Trophoblast cell (in vitro differentiated cells and primary cell): ENCODE data around the gene TGFB1.
A peak's percentile ranks its signal among the peaks of the same experiment; 100 is the strongest.

ENCODE experiments used
- DNase-seq, 2 donors: peaks; one replicate each; pipeline ENCODE4 v3.0.0-alpha.2; 2016
- H2AFZ ChIP-seq: 2 replicates; pipeline ENCODE4 v1.6.1; 2013; ENCODE audit warnings: low read length, moderate library complexity, mild to moderate bottlenecking; ENCODE audit not compliant: insufficient read depth, poor library complexity
- H2AK5ac ChIP-seq: 2 replicates; pipeline ENCODE4 v1.6.1; 2013; ENCODE audit warnings: mild to moderate bottlenecking, low read length
- H2BK120ac ChIP-seq: 2 replicates; pipeline ENCODE4 v1.6.1; 2013; ENCODE audit warnings: low read length, mild to moderate bottlenecking, moderate library complexity; ENCODE audit not compliant: insufficient read depth, poor library complexity
- H2BK12ac ChIP-seq: 2 replicates; pipeline ENCODE4 v1.6.1; 2013; ENCODE audit warnings: mild to moderate bottlenecking, low read length, moderate library complexity
- H2BK5ac ChIP-seq: 2 replicates; pipeline ENCODE4 v1.6.1; 2013; ENCODE audit warnings: low read length, low read depth, moderate library complexity, mild to moderate bottlenecking; ENCODE audit not compliant: poor library complexity
- H3K14ac ChIP-seq: 2 replicates; pipeline ENCODE4 v1.6.1; 2013; ENCODE audit warnings: mild to moderate bottlenecking, low read length
- H3K18ac ChIP-seq: 2 replicates; pipeline ENCODE4 v1.6.1; 2013; ENCODE audit warnings: mild to moderate bottlenecking, low read length
- H3K23ac ChIP-seq: 2 replicates; pipeline ENCODE4 v1.6.1; 2013; ENCODE audit warnings: low read length
- H3K27ac ChIP-seq: 2 replicates; pipeline ENCODE4 v1.5.1; 2013; ENCODE audit warnings: low read depth, mild to moderate bottlenecking, inconsistent platforms, low read length, moderate library complexity
- H3K27me3 ChIP-seq: 2 replicates; pipeline ENCODE4 v1.6.1; 2013; ENCODE audit warnings: inconsistent platforms, mild to moderate bottlenecking, low read length, moderate library complexity; ENCODE audit not compliant: insufficient read depth
- H3K36me3 ChIP-seq, 2 experiments: 1 replicate in 1 of 2; 2 replicates in 1 of 2; pipeline ENCODE4 v1.6.1; 2013; ENCODE audit warnings: low read length in 2 of 2, mild to moderate bottlenecking in 2 of 2, moderate library complexity in 1 of 2; ENCODE audit not compliant: insufficient read depth in 2 of 2, control insufficient read depth in 1 of 2
- H3K4ac ChIP-seq: 2 replicates; pipeline ENCODE4 v1.6.1; 2013; ENCODE audit warnings: low read depth, mild to moderate bottlenecking, low read length, moderate library complexity
- H3K4me1 ChIP-seq, 2 experiments: 1 replicate in 1 of 2; 2 replicates in 1 of 2; pipeline ENCODE4 v1.6.1; 2013; ENCODE audit warnings: low read length in 2 of 2, mild to moderate bottlenecking in 2 of 2, moderate library complexity in 1 of 2; ENCODE audit not compliant: insufficient read depth in 2 of 2, control insufficient read depth in 1 of 2
- H3K4me2 ChIP-seq: 2 replicates; pipeline ENCODE4 v1.6.1; 2013; ENCODE audit warnings: inconsistent platforms, mild to moderate bottlenecking, low read length, moderate library complexity
- H3K4me3 ChIP-seq: 2 replicates; pipeline ENCODE4 v1.5.1; 2013; ENCODE audit warnings: mild to moderate bottlenecking, low read depth, low read length, inconsistent platforms
- H3K79me1 ChIP-seq: one replicate; pipeline ENCODE4 v1.6.1; 2013; ENCODE audit warnings: low read length
- H3K79me2 ChIP-seq: 2 replicates; pipeline ENCODE4 v1.6.1; 2013; ENCODE audit warnings: low read length, mild to moderate bottlenecking; ENCODE audit not compliant: control insufficient read depth, insufficient read depth, poor library complexity
- H3K9ac ChIP-seq: 2 replicates; pipeline ENCODE4 v1.6.1; 2013; ENCODE audit warnings: mild to moderate bottlenecking, low read length
- H3K9me3 ChIP-seq: 2 replicates; pipeline ENCODE4 v1.6.1; 2013; ENCODE audit warnings: low read depth, mild to moderate bottlenecking, control low read depth, inconsistent platforms, low read length; ENCODE audit not compliant: insufficient read depth
- H4K12ac ChIP-seq: 2 replicates; pipeline ENCODE4 v1.6.1; 2013; ENCODE audit warnings: low read depth, mild to moderate bottlenecking, low read length, moderate library complexity
- H4K8ac ChIP-seq: 2 replicates; pipeline ENCODE4 v1.6.1; 2013; ENCODE audit warnings: low read depth, mild to moderate bottlenecking, low read length, moderate library complexity
- H4K91ac ChIP-seq: one replicate; pipeline ENCODE4 v1.6.1; 2013; ENCODE audit warnings: low read depth, mild to moderate bottlenecking, low read length, moderate library complexity
- WGBS: extraction: QIAGEN DNeasy Blood & Tissue Kit; methylation state at CpG from one replicate; pipeline ENCODE4 v1.1.7; 2013; ENCODE audit warnings: missing lambda C conversion rate; ENCODE audit not compliant: insufficient read length, insufficient coverage; ENCODE audit errors: extremely low coverage; 5-methylcytosine and 5-hydroxymethylcytosine counted together

The TGFB1 gene

DNA sequence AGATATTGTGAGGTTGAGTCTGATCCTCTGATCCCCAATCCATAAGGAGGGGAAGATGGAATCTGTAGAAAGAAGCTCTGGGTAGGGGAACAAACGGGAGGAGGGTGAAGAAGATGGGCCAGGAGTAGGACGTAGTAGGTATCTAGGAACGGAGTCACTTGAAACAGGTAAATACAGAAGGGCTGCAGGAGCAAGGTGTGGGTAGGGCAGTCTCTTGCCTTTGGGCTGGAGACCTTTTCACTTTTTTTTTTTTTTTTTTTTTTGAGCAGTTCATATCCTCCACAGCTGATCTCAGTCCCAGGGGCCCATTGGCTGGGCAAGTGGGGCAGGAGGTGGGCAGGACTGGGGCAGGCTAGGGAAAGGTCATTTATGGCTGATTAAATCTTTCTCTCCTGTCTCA, 45.4 kb upstream of the TGFB1 start:
- DNase-seq: no peak
- Histone ChIP-seq H3K14ac (no peak overlapping the region), H3K27me3 (no peaks in the 10 kb centered on the region), H3K79me2 (peaks cover 5% of the 10 kb centered on the region), H2AFZ (no peak overlapping the region), H4K12ac (no peak overlapping the region), H3K4me2 (no peak overlapping the region), H3K27ac (no peak overlapping the region), H3K4me1 (peaks cover 3% of the 10 kb centered on the region in 2 experiments), H3K36me3 (no peaks in the 10 kb centered on the region), H2BK12ac (no peak overlapping the region), H2BK120ac (no peak overlapping the region), H4K8ac (no peak overlapping the region), H2BK5ac (no peak overlapping the region), H3K23ac (no peak overlapping the region), H3K4ac (no peak overlapping the region), H4K91ac (no peak overlapping the region), H3K4me3 (no peak overlapping the region), H3K9me3 (no peaks in the 10 kb centered on the region), H3K18ac (no peak overlapping the region), H3K9ac (no peak overlapping the region), H3K79me1 (peaks cover 4% of the 10 kb centered on the region), H2AK5ac (no peak overlapping the region)
- WGBS: no CpG with 5 or more reads among the region's 3 CpGs

DNA sequence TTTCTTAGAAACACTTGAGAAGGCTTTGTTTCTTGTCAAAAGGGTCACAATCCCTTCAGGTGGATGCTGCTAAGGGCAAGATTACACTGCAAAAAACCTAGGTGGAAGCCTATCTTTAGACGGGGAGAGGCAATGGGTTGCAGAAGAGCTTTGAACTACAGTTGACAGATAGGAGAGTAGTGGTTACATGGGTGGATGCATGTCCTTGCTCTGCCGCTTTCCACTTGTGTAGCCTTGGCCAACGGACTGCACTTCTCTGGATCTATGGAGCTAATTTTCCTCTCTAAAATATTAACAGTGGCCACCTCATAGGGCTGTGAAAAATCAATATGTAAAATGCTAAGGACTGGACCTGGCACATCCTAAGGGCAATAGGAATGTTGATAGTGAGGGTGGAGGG, 44.9 kb upstream of the TGFB1 start:
- H2AK5ac ChIP-seq: no peak overlapping the region

DNA sequence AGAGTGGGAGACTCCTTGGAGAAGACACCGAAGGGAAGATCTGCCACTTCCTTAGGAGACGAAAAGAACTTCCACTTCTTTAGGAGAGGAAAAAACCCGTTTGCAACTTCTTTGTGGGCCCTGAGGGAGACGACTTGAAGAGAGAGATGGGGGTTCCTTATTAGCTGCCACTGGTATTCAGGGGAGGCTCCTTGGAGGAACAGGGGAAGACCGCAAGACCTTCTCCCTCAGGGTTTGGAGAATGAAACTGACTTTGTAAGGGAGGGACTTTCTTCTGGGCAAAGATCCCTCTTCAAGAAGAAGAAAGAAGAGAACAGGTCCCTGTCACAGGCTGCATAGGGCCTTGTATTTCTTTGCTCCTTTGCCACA, 44.3 kb upstream of the TGFB1 start:
- no CpG with 5 or more reads among the region's 5 CpGs for WGBS
- peak overlapping the region; percentile 57 for H2BK120ac ChIP-seq
- no peaks in the 10 kb centered on the region for H3K9me3 ChIP-seq
- peaks cover 4% of the 10 kb centered on the region for H3K79me1 ChIP-seq
- peak overlapping the region; percentile 95 for H4K8ac ChIP-seq
- peak overlapping the region; percentile 74 for H4K12ac ChIP-seq
- H2AFZ ChIP-seq: peak overlapping the region; percentile 95
- H3K4me2 ChIP-seq: peak overlapping the region; percentile 89
- peak overlapping the region; percentile 89 for H3K14ac ChIP-seq
- H3K27ac ChIP-seq: no peak overlapping the region
- H3K18ac ChIP-seq: peak overlapping the region; percentile 93
- peaks cover 5% of the 10 kb centered on the region for H3K79me2 ChIP-seq
- peak overlapping the region; percentile 99 for H3K9ac ChIP-seq
- peak overlapping the region; percentile 75 for H4K91ac ChIP-seq
- peak overlapping the region; percentile 93 for H3K4ac ChIP-seq
- DNase-seq: no peak
- H2AK5ac ChIP-seq: peak overlapping the region; percentile 43
- no peak overlapping the region for H3K23ac ChIP-seq
- H3K27me3 ChIP-seq: no peaks in the 10 kb centered on the region
- H3K4me3 ChIP-seq: peak overlapping the region; percentile 95
- no peaks in the 10 kb centered on the region for H3K36me3 ChIP-seq
- no peak overlapping the region for H2BK12ac ChIP-seq
- H3K4me1 ChIP-seq: peaks cover 3% of the 10 kb centered on the region in 2 experiments
- H2BK5ac ChIP-seq: peak overlapping the region; percentile 20

More for the DNA sequence above, 44.9 kb upstream of the TGFB1 start:
- H3K18ac ChIP-seq: peak overlapping the region; percentile 55
- H3K4ac ChIP-seq: no peak overlapping the region
- no peak overlapping the region for H3K14ac ChIP-seq
- no peak overlapping the region for H3K27ac ChIP-seq
- no peak overlapping the region for H4K91ac ChIP-seq
- H3K9me3 ChIP-seq: no peaks in the 10 kb centered on the region
- no peak overlapping the region for H2BK5ac ChIP-seq
- H3K27me3 ChIP-seq: no peaks in the 10 kb centered on the region
- no peak overlapping the region for H2AFZ ChIP-seq
- H3K36me3 ChIP-seq: no peaks in the 10 kb centered on the region
- H3K4me3 ChIP-seq: no peak overlapping the region
- H3K4me2 ChIP-seq: peak overlapping the region; percentile 89
- no CpG with 5 or more reads among the region's 3 CpGs for WGBS
- H2BK12ac ChIP-seq: no peak overlapping the region
- no peak overlapping the region for H3K9ac ChIP-seq
- H3K79me1 ChIP-seq: peaks cover 4% of the 10 kb centered on the region
- peaks cover 5% of the 10 kb centered on the region for H3K79me2 ChIP-seq
- H2BK120ac ChIP-seq: no peak overlapping the region
- no peak overlapping the region for H4K12ac ChIP-seq
- DNase-seq: no peak
- no peak overlapping the region for H4K8ac ChIP-seq
- no peak overlapping the region for H3K23ac ChIP-seq
- H3K4me1 ChIP-seq: peaks cover 3% of the 10 kb centered on the region in 2 experiments

DNA sequence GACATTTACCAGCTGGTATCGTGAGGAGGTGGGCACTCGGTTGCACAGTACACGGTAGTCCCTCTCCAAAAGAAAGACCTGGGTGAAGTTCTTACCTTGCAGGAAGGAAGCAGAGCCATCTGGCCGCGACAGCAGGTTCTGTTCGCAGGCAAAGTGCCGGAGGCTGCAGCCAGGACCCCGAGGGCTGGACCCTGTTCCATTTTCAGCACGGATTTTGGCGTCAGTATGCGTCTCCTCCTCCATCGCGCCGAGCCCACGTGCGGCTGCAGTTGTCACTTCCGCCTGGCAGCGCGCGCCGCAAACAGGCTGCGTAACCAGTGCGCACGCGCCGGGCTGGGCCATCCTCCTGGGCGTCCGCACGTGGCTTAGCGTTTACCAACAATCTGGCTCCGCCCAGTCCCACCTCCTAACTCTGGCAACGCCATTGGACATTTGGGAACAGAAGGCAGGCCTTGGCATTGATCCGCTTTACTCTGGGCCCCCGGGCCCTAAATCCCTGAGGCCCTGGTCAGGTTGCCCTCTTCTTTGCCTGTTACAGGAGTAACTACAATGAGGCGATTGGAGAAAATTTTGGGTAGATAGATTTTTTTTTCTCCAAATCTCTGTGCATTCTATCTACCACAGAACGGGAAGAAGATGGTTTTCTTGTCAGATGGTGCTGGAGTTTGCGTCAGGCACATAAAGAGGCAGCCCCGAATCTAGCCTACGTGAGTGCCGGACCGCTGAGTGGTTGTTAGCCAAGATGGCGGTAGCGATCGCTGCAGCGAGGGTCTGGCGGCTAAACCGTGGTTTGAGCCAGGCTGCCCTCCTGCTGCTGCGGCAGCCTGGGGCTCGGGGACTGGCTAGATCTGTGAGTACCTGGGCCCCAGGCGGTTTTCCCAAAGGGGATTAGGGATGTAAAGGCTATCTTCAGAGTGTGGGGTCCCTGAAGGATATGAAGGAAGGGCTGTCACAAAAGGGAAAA, 43.6 kb upstream of the TGFB1 start, which contains the start of the genes BCKDHA and EXOSC5:
Gene BCKDHA, plus strand, starts transcription at position 733 of the 964 bp plus-strand sequence. Its CDS starts 10 bp downstream, at position 743.
Gene EXOSC5, minus strand, starts transcription at position 274 of the 964 bp plus-strand sequence. Its CDS starts 31 bp downstream, at position 243.
- peak within 1 kb of the TSS; percentile 93 for H3K4ac ChIP-seq
- peak; percentile 100 for DNase-seq
- peak within 1 kb of the TSS; percentile 74 for H4K12ac ChIP-seq
- H2AFZ ChIP-seq: peak within 1 kb of the TSS; percentile 95
- peak within 1 kb of the TSS; percentile 93 for H3K18ac ChIP-seq
- H4K91ac ChIP-seq: peak within 1 kb of the TSS; percentile 75
- peak within 1 kb of the TSS; percentile 89 for H3K4me2 ChIP-seq
- no peaks in the 10 kb centered on the region for H3K36me3 ChIP-seq
- no CpG with 5 or more reads among the region's 50 CpGs for WGBS
- H3K14ac ChIP-seq: peak within 1 kb of the TSS; percentile 89
- peak within 1 kb of the TSS; percentile 99 for H3K9ac ChIP-seq
- no peaks in the 10 kb centered on the region for H3K9me3 ChIP-seq
- peak within 1 kb of the TSS; percentile 95 for H3K4me3 ChIP-seq
- no peak within 1 kb of the TSS for H3K23ac ChIP-seq
- H3K27me3 ChIP-seq: no peaks in the 10 kb centered on the region
- H4K8ac ChIP-seq: peak within 1 kb of the TSS; percentile 95
- H3K79me1 ChIP-seq: peaks cover 4% of the 10 kb centered on the region
- peaks cover 3% of the 10 kb centered on the region in 2 experiments for H3K4me1 ChIP-seq
- H3K27ac ChIP-seq: no peak within 1 kb of the TSS
- peaks cover 5% of the 10 kb centered on the region for H3K79me2 ChIP-seq
- peak within 1 kb of the TSS; percentile 57 for H2BK120ac ChIP-seq
- peak within 1 kb of the TSS; percentile 43 for H2AK5ac ChIP-seq
- no peak within 1 kb of the TSS for H2BK12ac ChIP-seq
- H2BK5ac ChIP-seq: peak within 1 kb of the TSS; percentile 20
